ENCODE data around the gene PITPNC1.

The PITPNC1 gene

GRCh38 chr17:67358612-67359011 lies 18.5 kb upstream of the PITPNC1 start:
- TF ChIP-seq, protein P1, sequence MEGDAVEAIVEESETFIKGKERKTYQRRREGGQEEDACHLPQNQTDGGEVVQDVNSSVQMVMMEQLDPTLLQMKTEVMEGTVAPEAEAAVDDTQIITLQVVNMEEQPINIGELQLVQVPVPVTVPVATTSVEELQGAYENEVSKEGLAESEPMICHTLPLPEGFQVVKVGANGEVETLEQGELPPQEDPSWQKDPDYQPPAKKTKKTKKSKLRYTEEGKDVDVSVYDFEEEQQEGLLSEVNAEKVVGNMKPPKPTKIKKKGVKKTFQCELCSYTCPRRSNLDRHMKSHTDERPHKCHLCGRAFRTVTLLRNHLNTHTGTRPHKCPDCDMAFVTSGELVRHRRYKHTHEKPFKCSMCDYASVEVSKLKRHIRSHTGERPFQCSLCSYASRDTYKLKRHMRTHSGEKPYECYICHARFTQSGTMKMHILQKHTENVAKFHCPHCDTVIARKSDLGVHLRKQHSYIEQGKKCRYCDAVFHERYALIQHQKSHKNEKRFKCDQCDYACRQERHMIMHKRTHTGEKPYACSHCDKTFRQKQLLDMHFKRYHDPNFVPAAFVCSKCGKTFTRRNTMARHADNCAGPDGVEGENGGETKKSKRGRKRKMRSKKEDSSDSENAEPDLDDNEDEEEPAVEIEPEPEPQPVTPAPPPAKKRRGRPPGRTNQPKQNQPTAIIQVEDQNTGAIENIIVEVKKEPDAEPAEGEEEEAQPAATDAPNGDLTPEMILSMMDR (IDR thresholded peaks at IDR 0.05), result no peak
- Histone ChIP-seq H3K36me3 (peaks cover 16 to 45% (median 35%) of the 10 kb centered on the region in 3 donors), H3K4me3 (no peak overlapping the region), H3K27me3 (no peaks in the 10 kb centered on the region), H3K9me3 (no peaks in the 10 kb centered on the region), H3K27ac (no peak overlapping the region), H3K4me1 (peaks cover 0 to 55% (median 21%) of the 10 kb centered on the region in 4 donors)
- DNase-seq, result no peak
- intact Hi-C loops (cut with DNase I; ENCODE audit: low total_unique reads), result no loop called here

DNA sequence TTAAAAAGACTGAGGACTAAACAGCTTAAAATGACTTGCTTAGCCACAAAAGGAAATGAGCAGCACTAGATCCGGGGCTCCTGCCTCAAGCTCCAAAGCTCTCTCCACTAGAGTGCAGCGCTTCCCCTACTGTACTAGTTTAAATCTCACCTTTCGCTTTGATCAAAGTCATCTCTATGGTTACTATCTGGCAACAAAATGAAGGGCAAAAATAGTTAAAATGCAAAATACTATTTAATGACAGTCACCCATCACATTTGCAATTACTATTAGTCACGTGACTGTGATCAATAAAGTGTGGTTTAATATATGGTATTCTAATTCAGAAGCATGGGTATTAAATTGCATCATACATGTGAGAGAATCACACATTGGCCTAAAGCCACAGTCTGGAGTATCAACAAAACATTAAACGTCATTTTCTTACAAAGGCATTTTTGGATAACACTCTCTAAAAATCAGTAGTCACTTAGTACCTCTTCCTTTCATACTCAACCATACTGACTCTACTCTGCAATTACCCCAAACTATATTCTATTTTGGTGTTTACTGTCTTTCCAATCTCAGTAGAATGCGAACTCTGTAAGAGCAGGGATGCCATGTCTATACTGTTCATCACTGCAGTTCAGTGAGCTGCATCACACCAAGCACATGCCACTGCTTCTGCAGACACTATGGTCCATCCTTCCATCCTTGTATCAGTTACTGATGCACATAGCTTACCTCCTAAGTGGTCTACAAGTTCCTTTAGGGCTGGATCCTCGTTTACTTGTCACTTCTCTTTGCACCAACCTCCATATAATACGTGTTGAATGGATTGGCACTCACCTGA lies 16.9 kb upstream of the PITPNC1 start:
- DNase-seq, result no peak
- TF ChIP-seq, protein P1 (IDR thresholded peaks at IDR 0.05), result no peak
- Histone ChIP-seq H3K9me3 (no peaks in the 10 kb centered on the region), H3K36me3 (peaks cover 9 to 29% (median 21%) of the 10 kb centered on the region in 3 donors), H3K4me1 (peaks cover 0 to 71% (median 36%) of the 10 kb centered on the region in 4 donors), H3K27ac (no peak overlapping the region), H3K27me3 (no peaks in the 10 kb centered on the region), H3K4me3 (no peak overlapping the region)
- intact Hi-C loops (cut with DNase I; ENCODE audit: low total_unique reads), result no loop called here

DNA sequence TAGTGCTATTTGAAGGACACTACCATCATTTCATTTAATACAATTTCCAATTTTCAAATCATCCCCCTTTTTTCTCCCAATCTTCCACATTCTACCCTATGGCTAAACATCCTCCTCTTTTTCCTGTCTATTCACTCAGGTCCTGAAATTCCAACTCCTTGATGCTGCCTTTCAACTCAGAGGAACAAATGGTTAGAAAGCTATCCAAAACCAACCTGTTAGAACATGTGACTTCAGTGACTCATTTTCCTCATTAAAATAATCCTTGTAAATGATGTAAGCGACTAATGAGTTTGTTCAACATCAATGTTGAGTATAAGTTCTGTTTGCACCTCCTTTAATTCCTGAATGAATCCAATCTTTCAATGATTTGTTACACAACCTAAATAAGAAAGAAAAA lies 16.2 kb upstream of the PITPNC1 start:
- Histone ChIP-seq H3K9me3 (no peaks in the 10 kb centered on the region), H3K4me1 (peaks cover 0 to 75% (median 40%) of the 10 kb centered on the region in 4 donors), H3K4me3 (no peak overlapping the region), H3K27me3 (no peaks in the 10 kb centered on the region), H3K27ac (no peak overlapping the region), H3K36me3 (peaks cover 5 to 22% (median 17%) of the 10 kb centered on the region in 3 donors)
- intact Hi-C loops (cut with DNase I; ENCODE audit: low total_unique reads), result no loop called here
- no peak for DNase-seq
- TF ChIP-seq, protein P1 (IDR thresholded peaks at IDR 0.05), result no peak

GRCh38 chr17:67362173-67362572 lies 14.9 kb upstream of the PITPNC1 start:
- intact Hi-C loops (cut with DNase I; ENCODE audit: low total_unique reads), result no loop called here
- no peak overlapping the region for H3K4me3 ChIP-seq
- peaks cover 0 to 10% (median 8%) of the 10 kb centered on the region in 3 donors for H3K36me3 ChIP-seq
- TF ChIP-seq, protein P1 (IDR thresholded peaks at IDR 0.05), result no peak
- DNase-seq, result no peak
- H3K27ac ChIP-seq, result no peak overlapping the region
- H3K9me3 ChIP-seq, result no peaks in the 10 kb centered on the region
- H3K4me1 ChIP-seq, result peaks cover 0 to 80% (median 43%) of the 10 kb centered on the region in 4 donors
- no peaks in the 10 kb centered on the region for H3K27me3 ChIP-seq

DNA sequence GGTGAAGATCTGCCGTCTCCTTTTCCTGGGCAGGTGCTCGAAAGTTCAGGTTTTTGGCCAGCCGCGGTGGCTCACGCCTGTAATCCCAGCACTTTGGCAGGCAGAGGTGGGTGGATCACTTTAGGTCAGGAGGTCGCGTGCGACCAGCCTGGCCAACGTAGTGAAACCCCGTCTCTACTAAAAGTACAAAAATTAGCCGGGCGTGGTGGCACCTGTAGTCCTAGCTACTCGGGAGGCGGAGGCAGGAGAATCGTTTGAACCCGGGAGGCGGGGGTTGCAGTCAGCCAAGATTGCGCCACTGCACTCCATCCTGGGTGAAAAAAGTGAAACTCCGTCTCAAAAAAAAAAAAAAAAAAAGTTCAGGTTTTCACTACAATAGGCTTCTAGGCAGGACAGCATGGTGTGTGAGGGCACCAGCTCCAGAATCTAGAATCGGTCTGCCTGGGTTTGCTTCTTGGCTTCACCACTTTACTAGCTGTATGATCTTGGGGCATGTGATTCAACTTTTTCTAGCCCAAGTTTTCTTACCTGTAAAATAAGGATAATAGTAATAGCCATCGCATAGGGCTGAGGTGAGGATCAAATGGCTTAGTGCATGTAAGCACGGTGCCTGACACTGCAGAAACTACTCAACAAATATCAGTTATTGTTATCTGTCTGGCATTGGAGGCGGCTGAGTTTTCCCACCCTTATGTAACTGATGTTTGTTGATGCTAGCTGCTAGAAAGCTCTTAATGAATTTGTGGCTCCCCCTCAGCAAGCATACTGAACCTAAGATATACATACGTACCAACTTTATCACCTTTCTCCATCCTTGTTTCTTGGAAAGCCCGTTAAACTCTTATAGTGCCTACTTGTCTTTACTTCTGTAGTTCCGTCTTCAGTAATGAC lies 12.0 kb upstream of the PITPNC1 start:
- no peak for DNase-seq
- peak overlapping the region; percentile 89 to 96 for H3K27ac ChIP-seq
- H3K4me3 ChIP-seq, result peak overlapping the region; percentile 80 to 99
- no peaks in the 10 kb centered on the region for H3K9me3 ChIP-seq
- H3K36me3 ChIP-seq, result peaks cover 0 to 7% (median 0%) of the 10 kb centered on the region in 3 donors
- no peaks in the 10 kb centered on the region for H3K27me3 ChIP-seq
- peaks cover 0 to 57% (median 35%) of the 10 kb centered on the region in 4 donors for H3K4me1 ChIP-seq
- intact Hi-C loops (cut with DNase I; ENCODE audit: low total_unique reads), result no loop called here
- TF ChIP-seq, protein P1 (IDR thresholded peaks at IDR 0.05), result no peak
